Heart right ventricle (tissue), 12 donors: ENCODE results near the gene SLC26A11. TPM values are rescaled to one million over a fixed set of nuclear protein-coding genes. Genes with fewer than 3 reads are reported as not detected.

Experiments
- polyA plus RNA-seq, 2 donors: library from polyadenylated mRNA; stranded (reverse); fragments of 200-250 nt; gene quantifications; one replicate each; pipeline ENCODE4 v1.2.3, GENCODE V29; 2013
- total RNA-seq, 10 donors: library from RNA; stranded (reverse); fragmentation: NEBNext Ultra II Directional in 3 of 10; extraction: Animal tissue kit (Norgen Biotek cat#: 25700) in 3 of 10; gene quantifications; one replicate each; pipeline versions ENCODE4 v1.2.1 to v1.2.4, GENCODE V29; 2021 to 2023
- donor health status: ischemic (EF 13 %, LVEDD 7.1; RV severe dilation, severe dysfunction).
- donor health status: healthy with polysubstance abuse.
- donor health status: DM: no; HTN: yes; CAD: no.
- donor health status: DM: no; HTN: no; CAD: no.
- donor health status: ischemic (EF 25% LVEDD 6.9; RV normal size, moderate dysfunction).
- donor health status: ischemic (EF 25% LVEDD 5.7; RV mildly dilated, moderate dysfunction).
- donor health status: healthy.
- donor health status: nonischemic (EF 11% LVEDD 7.7; RV severe dilation, severe dysfunction).
- donor health status: DM: yes; HTN: yes; CAD: no.
- donor health status: PGD.
- donor health status: ischemic (EF 29% LVEDD 5.4; RV normal size, mild dysfunction).
- donor health status: nonischemic (EF 23%, LVEDD 6.1; RV moderate dilation, normal function).

The SLC26A11 gene
- total and polyA plus RNA-seq, 12 donors, result 3.0 to 8.6 (median 5.1) TPM

Other genes starting within 250 kb of the SLC26A11 start
- 10 to 100 TPM; 13.5 to 23.3 (median 17.7) TPM for gene TBC1D16, start 184.6 kb upstream of the SLC26A11 start, total RNA-seq
- gene TBC1D16, start 184.6 kb upstream of the SLC26A11 start, polyA plus RNA-seq, result 1 to 10 TPM; 4.8 to 5.7 TPM
- 1 to 10 TPM; 3.4 to 8.9 (median 6.8) TPM for gene CCDC40, start 183.8 kb upstream of the SLC26A11 start, total RNA-seq
- gene CCDC40, start 183.8 kb upstream of the SLC26A11 start, polyA plus RNA-seq, result 1 to 10 TPM; 2.0 to 5.8 TPM
- gene GAA, start 118.8 kb upstream of the SLC26A11 start, total RNA-seq, result 10 to 100 TPM; 29.6 to 67.7 (median 52.1) TPM
- 10 to 100 TPM; 26.4 to 41.0 TPM for gene GAA, start 118.8 kb upstream of the SLC26A11 start, polyA plus RNA-seq
- 10 to 100 TPM; 26.5 to 40.2 (median 34.3) TPM for gene EIF4A3, start 73.3 kb upstream of the SLC26A11 start, total RNA-seq
- gene EIF4A3, start 73.3 kb upstream of the SLC26A11 start, polyA plus RNA-seq, result 10 to 100 TPM; 16.2 to 51.0 TPM
- under 1 TPM in 4 of 10 donors, not detected in 6; 0.11 to 0.33 (median 0.14) TPM for gene CARD14, start 50.4 kb upstream of the SLC26A11 start, total RNA-seq
- gene CARD14, start 50.4 kb upstream of the SLC26A11 start, polyA plus RNA-seq, result under 1 TPM; 0.12 to 0.22 TPM
- gene SGSH, start 94 bp upstream of the SLC26A11 start, total RNA-seq, result 10 to 100 TPM in 9 of 10 donors, 1 to 10 TPM in 1; 7.3 to 18.0 (median 14.0) TPM
- 10 to 100 TPM in 1 of 2 donors, 1 to 10 TPM in 1; 10.0 to 21.7 TPM for gene SGSH, start 94 bp upstream of the SLC26A11 start, polyA plus RNA-seq
- 10 to 100 TPM; 26.0 to 97.0 (median 31.7) TPM for gene RNF213, start 40.4 kb downstream of the SLC26A11 start, total RNA-seq
- gene RNF213, start 40.4 kb downstream of the SLC26A11 start, polyA plus RNA-seq, result 10 to 100 TPM; 13.1 to 58.7 TPM
- 10 to 100 TPM in 8 of 10 donors, 1 to 10 TPM in 2; 9.0 to 19.9 (median 13.5) TPM for gene ENDOV, start 194.7 kb downstream of the SLC26A11 start, total RNA-seq
- 10 to 100 TPM in 1 of 2 donors, 1 to 10 TPM in 1; 7.7 to 12.3 TPM for gene ENDOV, start 194.7 kb downstream of the SLC26A11 start, polyA plus RNA-seq